GM19043 (cell line): ENCODE data around the gene CA5B.
A peak's percentile ranks its signal among the peaks of the same experiment; 100 is the strongest.
"Not testable (repeated sequence)": the region's sequence is repeated elsewhere in the genome, so short reads cannot be mapped to it uniquely, and the experiment has no call there.

ENCODE experiments used
- ATAC-seq: cut with Tn5 transposase; IDR thresholded peaks from one replicate; pipeline ENCODE4 v1.9.1; 2021; ENCODE audit warnings: low read depth; ENCODE audit not compliant: unreplicated experiment

CA5B gene, protein sequence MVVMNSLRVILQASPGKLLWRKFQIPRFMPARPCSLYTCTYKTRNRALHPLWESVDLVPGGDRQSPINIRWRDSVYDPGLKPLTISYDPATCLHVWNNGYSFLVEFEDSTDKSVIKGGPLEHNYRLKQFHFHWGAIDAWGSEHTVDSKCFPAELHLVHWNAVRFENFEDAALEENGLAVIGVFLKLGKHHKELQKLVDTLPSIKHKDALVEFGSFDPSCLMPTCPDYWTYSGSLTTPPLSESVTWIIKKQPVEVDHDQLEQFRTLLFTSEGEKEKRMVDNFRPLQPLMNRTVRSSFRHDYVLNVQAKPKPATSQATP

DNA sequence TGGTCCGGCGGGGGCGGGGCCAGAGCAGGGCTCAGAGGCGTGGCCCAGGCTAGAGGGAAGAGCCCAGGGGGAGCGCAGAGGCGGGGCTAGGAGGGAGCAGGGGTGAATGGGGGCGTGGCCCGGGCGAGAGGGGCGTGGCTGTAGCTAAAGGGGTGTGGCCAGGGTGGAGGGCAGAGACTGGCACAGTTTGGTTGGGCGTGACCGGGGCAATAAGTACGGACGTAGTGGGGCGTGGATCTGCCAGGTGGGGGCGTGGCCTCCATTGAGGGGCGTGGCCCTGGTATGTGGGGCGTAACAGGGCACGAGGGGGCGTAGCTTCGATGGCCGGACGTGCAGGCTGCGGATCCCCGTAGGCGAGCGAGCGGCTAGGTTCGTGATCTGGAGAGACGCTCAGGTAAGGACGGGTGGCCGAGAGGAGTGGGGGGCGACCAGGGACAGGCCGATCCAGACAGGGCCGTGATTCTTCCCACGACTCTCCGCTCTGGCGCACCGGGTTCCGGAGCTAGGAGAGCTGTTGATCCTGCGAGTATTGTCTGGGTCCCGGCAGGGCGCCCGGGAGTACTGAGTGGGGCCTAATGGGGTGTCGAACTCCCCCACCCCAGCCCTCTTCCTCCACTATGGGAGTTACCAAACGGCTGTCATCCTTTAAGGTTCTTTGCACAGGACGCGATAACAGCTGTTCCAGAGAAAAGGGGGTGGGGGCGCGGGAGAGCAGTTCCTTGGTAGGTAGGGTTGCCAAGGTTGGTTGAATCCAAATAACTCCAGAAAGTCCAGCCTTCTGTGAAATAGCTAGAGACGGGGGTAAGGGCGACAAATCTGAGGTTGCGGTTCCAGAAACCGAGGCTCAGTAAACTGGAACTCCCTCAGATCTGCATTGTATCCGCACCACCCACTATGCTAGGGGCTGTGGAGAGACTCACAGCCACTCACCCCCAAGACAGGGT, at the start of gene CA5B:
TSS of gene CA5B (plus strand) at position 312 of the 944 bp plus-strand sequence. CDS start 11,754 bp downstream, outside the sequence.
- peak; percentile 90 for ATAC-seq

DNA sequence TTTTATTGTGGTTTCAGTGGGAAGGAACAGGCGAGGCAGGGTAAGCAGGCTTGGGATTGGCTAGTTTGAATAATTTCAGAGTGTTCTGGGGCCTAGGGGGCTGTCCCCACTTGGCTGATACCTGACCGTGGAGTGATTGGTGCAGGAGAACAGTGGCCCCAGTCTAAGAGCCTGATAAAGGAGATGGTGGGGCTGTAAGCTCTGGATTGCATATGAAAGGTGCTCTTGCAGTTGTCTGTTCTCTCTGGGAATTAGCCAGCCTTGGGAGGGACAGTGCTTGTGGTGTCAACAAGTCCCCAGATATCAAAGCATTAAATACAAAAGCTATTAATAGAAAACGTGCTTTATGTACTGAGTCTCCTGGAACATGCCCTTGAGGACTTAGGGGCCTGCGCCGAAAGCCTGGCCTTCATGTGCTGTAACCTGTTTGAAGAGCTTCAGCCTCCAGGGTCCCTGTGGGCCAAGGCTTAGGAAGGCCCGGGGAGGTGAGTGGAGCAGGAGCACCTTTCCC, 43.1 kb upstream of the CA5B start:
- no peak for ATAC-seq

DNA sequence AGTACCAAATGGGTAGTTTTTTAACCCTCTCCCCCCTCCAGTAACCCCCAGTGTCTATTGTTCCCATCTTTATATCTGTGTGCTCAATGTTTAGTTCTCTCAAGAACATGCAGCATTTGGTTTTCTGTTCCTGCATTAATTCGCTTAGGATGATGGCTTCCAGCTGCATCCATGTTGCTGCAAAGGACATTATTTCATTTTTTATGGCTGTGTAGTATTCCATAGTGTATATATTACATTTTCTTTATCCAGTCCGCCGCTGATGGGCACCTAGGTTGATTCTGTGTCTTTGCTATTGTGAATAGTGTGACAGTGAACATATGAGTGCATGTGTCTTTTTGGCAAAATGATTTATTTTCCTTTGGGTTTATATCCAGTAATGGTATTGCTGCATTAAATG, 41.6 kb upstream of the CA5B start:
- no peak for ATAC-seq

DNA sequence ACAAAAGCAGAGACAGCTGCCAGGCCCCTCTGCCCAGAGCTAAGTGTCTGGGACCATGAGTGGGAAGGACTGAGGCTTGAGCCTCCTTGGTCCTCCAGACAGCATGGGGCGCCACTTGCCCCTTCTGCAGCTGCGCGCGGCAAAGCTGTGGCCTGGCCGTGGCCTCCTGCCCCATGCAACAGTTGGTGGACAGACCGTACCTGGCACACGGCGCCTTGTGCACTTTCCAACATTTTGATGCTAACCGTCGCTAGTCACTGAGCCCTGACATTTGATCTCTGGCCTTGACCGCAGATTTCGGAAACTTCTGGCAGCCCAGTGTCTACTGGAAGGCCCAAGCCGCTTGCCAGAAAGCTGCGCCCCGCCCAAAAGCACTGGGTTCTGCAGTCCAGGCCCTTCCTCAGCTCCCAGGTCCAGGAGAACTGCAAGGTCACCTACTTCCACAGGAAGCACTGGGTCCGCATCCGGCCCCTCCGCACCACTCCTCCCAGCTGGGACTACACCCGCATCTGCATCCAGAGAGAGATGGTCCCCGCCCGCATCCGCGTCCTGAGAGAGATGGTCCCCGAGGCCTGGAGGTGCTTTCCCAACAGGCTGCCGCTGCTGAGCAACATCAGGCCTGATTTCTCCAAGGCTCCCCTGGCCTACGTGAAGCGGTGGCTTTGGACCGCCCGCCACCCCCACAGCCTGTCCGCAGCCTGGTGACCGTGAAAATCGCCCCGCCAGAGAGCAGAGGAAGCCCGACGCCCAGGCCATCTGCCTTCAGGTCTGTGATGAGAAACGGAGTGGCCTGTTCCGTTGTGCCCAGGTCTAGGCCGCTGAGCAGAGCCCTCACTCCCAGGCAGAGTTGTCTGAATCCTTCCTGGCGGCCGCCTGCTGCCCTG, 35.3 kb upstream of the CA5B start:
- ATAC-seq: no peak

DNA sequence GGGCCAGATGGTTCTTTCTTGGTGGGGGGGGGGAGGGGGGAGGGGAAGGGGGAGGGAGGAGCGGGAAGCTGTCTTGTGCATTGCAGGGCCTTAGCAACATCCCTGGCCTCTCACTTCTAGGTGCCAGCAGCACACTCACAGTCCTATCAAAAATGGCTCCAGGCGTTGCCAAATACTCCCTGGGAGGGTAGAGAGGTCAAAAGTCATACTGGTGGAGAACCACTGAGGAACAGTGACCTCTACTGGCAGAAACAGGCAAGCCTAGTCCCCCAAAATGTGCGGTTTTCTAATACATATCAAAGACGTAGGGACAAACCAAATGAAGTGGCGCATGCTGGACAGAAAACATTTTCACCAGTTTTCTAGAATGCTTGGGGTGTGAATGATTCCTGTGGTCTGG, 34.3 kb upstream of the CA5B start:
- ATAC-seq: not testable (repeated sequence)

DNA sequence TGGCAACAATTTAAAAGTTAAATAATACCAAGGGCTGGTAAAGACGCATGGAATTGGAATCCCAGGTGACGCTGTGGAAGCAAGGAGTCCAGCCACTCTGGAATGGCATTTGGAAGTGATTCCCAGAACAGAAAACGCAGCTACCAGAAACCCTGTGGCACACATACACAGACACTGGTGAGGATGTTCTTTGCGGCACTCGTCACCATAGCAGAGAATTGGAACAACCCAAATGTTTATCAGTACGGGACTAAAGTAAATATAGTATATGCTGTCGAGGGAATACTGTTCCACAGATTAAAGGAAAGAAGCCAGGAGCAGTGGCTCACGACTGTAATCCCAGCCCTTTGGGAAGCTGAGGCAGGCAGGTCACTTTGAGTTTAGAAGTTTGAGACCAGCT, 33.8 kb upstream of the CA5B start:
- ATAC-seq: not testable (repeated sequence)

DNA sequence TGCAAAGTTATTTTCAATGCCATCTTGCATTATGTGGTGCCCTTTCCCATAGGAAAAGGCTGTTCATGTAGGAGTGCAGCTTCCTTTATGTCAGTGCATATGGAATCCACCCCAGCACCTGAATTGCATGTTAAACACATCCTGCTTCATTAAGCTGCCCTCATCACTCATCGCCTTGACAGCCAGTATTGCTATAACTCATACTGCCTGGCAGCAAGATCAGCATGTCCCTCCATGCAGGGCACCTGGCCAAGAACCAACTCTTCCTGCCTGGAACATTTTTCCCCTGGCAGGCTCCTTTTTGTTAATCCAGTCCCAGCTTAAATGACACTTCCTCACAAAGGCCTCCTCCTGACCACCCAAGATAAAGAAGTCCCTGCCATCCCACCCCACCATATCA, 23.5 kb upstream of the CA5B start:
- no peak for ATAC-seq

DNA sequence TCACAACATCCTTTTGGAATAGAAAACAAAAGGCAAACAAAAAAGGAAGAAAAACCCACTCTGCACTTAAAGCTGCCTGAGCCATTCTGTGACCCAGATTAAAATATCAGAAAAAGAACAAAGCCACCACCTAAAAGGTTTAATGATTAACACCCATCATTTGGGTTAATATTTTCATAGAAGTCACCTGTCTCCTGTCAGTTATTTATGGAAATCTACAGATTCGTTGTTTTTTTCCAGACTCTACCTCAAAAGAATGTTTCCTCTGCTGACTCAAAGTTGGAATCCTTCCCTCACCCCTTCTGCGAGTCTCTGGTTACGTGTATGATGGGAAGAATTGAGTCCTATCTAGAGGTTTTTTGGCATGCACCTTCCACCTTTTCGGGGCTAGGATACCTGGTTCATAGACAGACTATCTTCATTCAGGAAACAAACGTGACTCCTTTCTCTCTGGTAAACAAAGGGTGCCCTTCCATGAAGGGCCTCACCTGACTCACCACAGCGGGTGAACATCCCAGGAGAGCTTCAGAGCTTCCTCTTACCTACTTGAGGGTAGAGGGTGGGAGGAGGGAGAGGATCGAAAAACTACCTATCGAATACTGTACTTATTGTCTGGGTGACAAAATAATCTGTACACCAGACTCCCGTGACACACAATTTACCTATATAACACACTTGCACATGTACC, 19.6 kb upstream of the CA5B start:
- ATAC-seq: no peak

DNA sequence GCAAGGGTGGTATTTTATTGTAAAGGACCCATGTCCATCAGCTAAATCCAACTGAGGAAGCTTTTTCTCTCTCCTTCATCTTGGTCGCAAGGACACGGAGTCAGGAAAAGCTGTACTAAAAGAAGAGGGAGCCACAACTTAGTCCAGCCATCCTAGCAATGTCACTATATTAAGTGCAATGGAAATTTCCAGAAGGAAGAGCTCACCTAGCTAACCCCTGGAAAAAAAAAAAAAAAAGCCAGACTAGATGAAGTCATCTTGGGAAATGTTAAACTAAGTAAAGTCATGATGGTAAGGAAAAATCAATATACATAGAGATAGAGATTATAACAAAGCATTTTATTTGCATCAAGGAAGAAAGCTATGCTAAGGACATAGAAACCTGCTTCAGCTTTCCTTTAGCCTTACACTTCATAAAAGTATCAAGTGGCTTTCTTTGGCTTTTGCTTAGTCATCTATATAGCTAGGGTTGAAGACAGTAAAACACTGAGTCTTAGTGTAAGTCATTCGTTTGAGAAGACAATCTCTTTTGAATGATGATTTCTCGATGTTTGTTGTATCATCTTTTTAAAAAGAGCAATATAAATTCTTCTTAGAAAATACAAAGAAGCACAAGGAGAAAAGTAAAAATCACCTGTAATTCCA, 18.6 kb upstream of the CA5B start:
- no peak for ATAC-seq

DNA sequence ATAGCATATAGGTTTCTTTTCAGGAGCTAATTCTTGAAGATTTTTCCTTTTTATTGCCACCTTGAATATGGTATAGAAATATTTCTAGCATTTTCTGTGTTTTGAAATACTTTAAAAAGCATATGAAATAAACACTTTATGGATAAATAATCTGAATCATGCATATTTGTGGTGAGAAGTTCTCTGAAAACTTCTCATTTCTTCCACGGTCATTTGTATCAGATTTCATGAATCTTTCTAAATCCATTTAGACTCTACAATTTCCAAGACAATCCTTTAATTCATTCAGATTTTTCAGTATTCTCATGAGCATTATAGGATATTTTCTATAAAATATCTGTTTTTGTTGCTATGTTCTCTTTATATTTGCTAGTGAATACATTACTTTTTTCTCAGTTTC, 16.2 kb upstream of the CA5B start:
- ATAC-seq: no peak

DNA sequence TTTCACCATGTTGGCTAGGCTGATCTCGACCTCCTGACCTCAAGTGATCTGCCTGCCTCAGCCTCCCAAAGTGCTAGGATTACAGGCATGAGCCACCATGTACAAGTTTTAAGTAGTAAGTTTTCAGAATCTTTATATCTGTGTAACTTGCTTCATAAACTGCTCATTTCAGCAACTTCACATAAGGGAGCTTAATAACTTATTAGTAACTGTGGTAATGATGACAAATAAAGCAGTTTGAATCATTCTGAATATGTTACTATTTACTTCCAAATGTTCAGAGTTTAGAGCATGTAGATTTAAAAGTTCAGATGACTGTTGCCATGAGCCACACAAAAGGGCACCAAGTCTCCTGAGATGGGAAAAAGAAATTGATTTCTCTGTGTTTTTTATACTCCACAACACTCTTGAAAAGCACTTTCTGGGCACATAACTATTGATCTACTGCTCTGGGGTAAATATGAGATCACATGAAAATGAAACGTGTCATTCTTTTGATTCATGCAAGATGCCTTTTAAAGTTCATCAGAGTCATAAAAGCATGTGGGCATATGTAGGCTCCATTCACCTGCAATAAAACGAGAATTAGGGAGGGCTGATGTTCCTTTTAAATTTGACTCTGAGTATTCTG, 14.1 kb upstream of the CA5B start:
- no peak for ATAC-seq

DNA sequence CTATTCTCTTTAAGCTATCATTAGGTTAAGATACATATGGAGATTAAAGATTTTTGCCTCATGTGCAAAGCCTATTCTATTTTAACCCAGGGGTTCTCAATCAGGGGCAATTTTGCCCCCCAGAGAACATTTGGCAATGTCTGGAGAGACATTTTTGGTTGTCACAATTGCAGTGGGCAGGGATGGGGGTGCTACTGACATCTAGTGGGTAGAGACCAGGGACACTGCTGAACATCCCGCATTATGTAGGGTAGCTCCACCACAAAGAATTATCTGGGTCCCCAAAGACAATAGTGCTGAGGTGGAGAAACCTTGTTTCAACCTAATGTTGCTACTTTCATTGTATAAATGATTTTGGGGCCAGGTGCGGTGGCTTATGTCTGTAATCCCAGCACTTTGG, 13.2 kb upstream of the CA5B start:
- ATAC-seq: no peak

DNA sequence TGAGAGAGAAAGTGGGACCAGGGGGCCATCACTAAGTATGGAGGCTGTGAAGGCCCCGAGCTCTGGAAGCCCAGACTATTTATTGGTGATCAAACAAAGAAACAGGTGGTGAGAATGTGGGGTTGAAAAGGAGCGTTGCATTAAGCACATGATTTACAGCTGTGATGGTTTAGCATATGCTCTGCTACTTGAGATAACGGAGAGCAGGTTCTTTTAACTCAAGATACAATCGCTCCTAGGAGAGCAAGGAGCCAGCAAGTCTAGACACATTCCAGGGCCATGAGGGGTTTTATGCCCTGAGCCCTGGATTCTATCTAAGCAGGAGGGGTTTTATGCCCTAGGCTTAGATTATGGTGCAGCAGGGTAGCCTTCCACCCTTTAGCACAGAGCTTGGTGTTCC, 6.7 kb upstream of the CA5B start:
- ATAC-seq: not testable (repeated sequence)

DNA sequence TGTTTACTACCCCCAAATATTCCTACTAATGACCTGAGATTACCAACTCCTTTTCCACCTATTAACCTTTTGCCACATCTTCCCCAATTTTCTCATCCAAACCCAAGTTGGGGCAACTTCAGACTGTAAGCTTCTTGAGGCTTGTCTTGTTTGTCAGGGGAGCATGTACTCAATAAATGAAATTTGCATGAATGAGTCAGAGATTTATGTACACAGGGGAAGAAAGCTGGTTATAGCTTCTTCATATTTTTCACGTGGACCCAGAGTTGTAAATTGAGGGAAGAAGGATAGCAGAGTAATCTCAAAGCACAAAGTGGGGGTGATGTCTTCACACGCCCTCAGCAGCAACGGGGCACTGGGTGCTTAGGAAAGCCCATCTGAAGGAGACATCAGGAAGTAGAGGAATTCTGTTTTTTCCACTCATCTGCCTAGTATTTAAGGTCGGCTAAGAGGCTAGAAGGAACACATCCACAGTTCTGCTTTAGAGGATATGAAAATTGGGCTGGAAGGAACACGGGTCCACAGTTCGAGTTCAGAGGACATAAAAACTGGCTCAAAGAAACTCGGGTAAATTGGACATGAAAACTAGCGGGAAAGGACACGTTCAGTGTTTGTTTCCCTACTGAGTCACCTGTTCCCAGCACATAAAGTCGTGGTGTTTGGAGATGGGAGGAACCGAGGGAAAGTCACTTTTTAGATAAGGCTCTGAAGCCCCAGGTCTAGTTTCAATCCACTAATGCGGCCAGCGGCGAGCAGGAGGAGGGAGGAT, 696 bp upstream of the CA5B start:
- no peak for ATAC-seq

DNA sequence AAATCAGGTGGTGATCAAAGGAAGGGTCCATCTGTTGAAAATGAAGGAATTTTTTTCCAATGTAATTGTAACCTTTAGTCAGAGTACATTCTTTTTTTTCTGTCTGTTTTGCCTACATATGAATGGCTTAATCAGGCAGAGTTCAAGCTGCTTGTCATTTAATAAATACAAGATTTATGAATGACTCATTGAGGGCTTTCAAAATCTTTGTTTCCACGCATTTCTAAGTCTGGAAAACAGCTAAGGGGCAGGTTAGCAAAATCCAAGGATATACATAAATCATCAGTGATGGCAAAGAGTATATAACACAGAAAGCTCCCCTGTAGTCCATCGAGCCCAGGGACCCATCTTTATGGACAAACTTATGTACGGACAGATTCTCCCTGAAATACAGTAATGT, 1.8 kb downstream of the CA5B start:
- no peak for ATAC-seq

DNA sequence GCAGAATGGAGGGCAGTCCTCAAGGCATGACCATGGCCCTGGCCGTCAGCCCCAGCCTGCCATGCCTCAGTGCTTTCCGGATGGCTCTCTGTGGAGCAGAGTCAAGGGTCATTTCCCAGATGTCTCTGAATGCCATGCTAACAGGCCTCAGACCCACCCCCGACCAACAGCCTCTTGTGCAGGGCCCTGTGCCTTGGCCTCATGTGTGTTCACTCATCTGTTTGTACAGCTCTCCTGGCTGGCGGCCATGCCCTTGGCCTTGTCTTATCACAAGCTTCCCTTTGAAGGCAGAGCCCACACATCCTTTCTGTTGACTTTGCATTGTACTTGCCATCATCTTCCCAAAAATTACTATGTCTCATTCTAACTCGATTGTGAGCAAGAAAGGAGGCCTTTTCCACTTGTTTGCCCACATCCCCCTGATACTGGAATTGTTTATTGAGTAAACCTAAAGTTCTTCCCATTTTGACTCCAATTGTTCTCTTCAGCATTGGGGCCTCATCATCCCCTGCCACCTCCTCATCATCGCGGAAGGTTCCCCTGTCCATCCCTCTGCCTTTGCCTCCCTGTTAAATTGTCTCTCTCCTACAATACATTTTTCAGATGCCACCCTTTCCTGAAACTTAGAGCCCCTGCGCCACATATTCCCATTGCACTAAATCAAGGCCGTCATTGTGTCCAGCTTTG, 6.3 kb downstream of the CA5B start:
- no peak for ATAC-seq

DNA sequence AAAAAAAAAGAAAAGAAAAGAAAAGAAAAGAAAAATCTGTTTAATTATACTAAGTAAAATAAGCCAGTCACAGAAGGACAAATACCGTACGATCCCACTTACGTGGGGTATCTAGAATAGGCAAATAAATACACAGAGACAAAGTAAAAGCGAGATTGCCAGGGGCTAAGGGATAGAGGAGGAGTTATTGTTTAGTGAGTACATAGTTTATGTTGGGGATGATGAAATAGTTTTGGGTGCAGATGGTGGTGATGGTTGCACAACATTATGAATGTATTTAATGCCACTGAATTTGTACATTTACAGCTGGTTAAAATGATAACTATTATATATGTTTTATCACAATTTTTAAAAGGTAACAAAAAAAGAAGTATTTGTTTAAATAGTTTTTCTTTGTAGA, 7.1 kb downstream of the CA5B start:
- ATAC-seq: no peak

DNA sequence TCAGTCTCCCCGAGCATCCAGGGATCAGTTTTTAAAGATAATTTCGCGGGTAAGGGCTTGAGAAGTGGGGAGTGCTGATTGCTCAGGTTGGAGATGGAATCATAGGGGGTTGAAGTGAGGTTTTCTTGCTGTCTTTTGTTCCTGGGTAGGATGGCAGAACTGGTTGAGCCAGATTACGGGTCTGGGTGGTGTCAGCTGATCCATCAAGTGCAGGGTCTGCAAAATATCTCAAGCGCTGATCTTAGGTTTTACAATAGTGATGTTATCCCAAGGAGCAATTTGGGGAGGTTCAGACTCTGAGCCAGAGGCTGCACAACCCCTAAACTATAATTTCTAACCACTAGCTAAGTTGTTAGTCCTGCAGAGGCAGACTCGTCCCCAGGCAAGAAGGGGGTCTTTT, 8.6 kb downstream of the CA5B start:
- not testable (repeated sequence) for ATAC-seq
